IPS DF 4.7 (cell line): ENCODE data around the gene TACC2.

Experiments
- DNase-seq: peaks from one replicate; pipeline ENCODE4 v3.0.0-alpha.2; 2013; ENCODE audit warnings: low spot score; ENCODE audit errors: extremely low read depth

TACC2 gene

DNA sequence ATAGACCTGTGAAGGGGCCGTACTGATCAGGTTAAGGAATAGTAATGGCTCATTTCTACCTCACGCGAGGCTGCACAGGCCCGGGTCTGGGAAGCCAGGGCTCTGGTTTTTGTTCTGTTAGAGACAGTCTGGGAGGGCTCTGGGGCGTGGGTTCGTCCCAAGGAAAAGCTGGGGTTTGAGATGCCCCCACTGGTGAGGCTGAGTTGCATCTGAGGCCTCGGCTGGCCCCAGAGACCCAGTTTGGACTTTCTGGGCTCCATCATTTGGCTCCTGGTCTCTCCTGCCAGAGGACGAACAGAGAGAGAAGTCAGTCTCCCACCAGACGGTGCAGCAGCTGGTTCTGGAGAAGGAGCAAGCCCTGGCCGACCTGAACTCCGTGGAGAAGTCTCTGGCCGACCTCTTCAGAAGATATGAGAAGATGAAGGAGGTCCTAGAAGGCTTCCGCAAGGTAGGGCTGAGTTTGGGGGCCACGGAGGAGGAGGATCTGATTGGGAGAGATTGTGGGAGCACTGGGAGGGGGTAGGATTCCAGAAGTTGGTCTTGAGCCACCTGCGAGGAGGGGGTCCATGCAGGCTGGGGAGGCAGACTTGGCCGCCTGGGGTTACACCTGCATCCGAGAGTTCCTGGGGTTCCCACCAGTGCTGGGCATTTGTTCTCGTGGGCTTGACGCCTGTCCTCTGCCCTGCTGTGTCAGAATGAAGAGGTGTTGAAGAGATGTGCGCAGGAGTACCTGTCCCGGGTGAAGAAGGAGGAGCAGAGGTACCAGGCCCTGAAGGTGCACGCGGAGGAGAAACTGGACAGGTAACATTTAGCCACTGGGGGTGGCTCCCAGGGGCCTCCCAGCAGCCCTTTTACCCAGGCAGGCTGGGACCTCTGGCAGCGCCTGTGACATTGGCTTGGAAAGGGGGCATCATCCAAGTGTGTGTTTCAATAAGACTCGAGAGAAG lies 259.7 kb downstream of the TACC2 start:
- no peak for DNase-seq

DNA sequence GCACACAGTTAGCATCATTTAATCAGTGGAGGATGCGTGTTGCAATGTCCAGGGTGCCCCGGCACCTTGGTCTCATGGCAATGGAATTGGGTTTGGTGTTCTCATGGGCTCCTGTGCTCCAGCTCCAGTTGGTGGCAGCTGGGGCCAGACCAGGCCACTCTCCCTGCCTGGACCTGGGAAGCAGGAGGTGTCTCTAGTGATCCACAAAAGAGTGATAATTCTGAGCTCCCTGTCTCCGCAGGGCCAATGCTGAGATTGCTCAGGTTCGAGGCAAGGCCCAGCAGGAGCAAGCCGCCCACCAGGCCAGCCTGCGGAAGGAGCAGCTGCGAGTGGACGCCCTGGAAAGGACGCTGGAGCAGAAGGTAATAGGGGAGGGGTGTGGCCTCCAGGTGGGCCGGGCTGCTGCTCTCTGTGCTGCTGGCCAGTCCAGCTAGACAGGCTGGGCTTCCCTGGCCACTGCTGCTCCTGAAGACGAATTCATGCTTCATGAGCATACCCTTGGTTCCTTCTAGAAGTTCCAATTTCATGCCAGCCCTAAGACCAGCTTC lies 260.4 kb downstream of the TACC2 start:
- no peak for DNase-seq

DNA sequence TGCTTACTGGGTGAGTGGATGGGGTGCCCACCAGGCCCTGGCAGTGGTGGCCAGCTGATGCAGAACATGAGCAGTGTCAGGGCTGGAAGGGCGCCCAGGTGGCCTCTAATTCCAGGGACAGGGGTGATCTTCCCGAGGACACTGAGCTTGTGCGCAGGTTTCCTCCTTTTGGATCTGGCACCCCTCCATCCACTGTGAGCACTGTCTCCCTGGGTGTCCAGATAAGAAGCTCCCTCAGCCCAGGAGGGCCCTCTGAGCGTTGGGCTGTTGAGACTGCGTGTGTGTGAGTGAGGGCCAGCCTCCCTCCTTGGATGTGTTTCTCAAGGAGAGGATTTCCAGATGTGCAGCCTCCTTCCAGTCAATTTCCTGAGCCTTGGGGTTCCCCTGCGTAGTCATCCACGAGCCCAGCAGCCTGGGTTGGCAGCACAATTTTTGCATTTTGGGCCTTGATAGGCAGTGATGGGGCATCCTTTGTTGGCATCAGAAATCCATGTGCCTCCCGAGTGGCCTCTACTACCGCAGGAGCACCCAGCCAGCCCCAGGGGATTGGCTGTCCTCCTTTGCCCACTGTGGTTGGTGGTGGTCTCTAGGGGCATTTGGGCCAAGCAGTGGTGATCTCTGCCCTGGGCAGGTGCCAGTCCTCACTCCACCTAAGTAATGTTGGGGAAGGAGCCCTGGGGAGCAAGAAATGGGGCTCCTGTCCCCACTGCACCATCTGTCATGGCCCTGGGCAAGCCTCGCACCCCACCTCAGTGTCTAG lies 261.2 kb downstream of the TACC2 start:
- DNase-seq, result no peak

DNA sequence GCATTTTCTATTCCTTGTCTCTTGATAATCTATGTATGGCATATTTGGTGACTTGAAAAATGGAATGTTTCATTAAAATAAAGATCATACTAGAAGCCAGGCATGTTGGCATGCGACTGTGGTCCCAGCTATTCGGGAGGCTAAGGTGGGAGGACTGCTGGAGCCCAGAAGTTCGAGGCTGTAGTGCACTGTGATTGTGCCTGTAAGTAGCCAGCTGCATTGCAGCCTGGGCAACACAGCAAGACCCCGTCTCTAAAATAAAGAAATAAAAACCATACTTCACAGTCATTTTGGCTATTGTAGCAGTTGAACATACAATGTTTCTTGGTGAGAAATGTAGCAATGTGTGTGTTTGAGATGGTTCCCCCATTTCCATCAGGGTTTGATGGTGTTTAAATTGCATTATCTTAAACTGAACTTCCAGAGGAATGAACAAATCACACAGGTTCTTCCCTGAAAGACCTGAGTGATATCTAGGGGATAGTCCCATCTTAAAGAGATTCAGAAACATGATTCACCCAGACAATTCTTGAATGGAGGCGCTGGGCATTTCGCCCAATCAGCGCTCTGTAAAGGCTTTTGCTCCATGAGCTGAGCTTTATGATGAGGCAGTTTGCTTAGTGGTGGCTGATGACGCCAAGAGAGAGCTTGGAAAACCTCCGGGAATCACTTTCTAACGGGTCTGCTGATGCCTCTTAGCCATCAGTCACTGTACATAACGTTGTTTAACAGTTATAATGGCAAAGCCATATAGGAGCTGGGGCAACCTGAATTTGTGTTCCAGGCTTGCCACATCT lies 262.7 kb downstream of the TACC2 start:
- DNase-seq, result no peak

DNA sequence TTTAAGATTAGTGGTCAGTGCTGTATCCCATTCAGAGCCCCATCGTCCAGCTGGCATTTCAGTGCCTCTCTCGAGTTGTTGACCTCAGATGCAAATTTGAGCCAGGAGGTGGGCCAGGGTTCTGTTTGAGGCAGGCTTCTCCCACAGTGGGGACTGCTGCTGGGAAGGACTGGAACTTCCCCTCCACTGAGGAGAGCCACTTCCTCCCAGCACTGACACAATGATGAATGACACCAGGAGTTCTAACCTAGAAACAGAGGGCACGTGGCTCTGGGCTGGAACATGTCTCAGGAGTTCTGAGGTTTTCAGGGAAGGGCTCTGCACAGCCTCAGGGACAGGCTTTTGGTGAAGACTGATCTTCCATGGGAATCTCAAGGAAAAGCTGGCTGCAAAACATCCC lies 263.8 kb downstream of the TACC2 start:
- no peak for DNase-seq

DNA sequence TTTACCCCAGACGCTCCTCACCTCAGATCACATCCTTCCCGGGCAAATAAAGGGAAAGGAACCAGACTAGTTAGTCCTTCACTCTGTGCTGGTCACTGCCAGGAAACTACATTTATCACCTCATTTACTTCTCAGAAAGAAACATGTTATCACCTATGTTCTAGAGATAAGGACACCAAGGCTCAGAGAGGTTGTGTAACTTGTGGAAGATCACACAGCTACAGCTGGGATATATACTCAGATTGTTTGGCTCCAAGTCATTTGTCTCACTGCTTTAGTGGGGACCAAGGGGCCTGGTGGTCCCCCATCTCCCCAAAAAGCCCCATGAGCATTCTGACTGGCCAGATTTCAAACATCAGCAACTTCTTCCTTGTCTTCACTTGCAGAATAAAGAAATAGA lies 264.6 kb downstream of the TACC2 start:
- DNase-seq, result no peak

DNA sequence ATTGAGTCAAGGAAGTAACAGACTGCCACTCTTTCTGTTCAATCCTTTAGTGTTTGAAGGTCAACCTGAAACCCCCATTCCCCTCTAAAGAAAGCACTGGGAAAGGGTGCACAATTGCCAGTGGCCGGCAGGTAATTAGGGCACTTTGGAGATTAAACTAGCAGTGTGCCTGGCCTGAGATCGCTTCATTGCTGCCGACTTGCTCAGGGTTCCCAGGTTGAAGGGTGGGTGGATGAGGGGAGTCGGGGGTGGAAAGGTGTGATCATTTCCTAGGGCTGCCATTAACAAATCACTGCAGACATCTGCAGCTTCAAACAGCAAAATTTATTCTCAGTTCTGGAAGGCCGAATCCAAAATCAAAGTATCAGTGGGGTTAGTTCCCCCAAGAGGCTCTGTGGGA lies 265.9 kb downstream of the TACC2 start:
- no peak for DNase-seq

DNA sequence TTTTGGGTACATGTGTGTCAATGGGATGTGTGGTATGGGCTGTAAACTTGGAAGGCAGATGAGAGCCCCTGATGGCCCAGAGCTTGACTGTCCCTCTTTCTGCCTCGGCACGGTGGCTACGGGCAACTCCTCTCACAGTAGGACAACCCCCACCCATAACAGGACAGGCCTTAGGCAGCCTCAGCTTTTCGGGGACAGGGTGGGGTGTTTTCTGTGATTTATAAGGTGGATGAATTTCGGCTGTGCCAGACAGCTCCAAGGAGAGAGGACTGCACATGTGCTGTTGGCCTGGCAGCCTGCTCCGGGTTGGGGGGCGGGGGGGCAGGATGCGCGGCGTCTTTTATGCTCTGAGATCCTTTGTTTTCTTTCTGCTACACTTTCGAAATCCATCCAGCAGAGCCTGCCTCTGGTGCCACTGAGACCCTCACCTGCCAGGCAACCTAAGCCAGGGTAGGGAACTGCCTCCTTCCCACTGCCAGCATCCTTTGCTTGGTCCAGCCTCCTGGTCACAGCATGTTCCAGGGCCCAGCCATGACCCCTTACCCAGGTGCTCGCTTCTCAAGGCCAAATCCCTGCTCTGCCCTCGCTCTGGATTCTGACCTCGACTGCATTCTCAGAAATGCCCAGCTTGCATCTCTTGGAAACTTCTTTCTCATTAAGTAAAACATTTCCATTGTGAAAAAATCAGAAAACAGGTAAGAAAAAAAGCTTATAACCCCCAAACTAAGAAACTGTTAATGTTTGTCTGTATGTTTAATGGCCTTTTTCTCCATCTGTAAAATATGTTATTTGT lies 266.7 kb downstream of the TACC2 start:
- DNase-seq, result no peak

DNA sequence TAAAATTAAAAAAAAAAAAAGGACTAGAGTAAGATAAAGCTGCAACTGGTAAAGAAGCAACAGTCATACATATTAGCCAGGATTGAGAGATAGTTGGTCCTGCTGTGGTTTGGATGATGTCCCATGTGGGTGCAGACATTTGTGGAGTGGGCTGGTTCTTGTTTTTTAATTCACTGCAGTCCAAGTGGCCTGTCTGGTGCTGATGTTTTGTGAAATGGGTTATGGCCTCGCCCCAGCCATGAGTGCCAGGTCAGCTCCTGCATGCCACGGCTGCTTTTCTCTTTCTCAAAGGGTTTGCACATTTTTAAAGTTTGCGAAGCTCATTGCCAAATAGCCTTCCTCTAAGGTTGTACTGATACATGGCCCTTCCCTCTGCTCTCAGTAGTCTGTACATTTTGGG lies 268.1 kb downstream of the TACC2 start:
- DNase-seq, result no peak

DNA sequence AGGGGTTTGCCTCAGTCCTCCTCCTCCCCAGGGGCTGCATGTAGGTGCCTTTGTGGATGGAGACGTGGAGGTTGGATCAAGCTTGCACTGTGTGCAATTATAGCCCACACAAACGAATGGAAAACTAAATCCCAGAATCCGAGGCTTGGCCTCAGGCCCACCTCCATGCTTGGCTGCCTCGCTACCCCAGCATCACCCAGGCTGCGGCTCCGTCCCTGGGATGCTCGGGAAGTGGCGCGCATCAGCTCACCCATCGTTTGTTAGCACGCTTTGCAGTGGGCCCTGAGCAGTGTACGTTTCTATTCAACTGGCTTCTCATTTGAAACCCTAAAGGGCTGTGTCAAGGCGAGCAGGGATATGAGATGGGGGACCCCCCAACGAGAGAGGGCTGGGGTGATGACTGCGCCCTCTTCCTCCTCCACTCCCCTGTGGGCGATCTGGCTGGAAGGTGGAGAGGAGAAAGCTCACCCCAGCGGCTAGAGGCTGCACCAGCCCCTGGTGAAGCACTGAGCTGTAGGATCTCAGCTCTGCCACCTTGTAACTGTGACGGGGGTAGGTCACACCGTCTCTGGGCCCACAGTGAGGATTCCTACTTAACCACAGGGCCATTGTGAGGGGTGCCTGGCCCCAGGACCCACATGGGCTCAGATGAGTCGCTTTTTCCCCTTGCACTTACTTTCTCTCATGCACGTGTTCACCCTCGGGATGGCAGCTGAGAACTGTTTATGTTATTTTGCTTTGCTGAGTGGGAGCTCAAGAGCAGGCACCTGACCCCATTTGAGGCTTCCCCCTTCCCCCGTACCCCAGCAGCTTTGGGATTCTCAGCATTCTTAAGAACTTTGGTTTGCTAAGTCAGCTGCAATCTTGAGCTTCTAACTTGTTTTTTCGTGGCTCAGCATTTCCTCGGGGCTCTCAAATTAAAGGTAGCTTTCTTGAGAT lies 269.4 kb downstream of the TACC2 start:
- no peak for DNase-seq

DNA sequence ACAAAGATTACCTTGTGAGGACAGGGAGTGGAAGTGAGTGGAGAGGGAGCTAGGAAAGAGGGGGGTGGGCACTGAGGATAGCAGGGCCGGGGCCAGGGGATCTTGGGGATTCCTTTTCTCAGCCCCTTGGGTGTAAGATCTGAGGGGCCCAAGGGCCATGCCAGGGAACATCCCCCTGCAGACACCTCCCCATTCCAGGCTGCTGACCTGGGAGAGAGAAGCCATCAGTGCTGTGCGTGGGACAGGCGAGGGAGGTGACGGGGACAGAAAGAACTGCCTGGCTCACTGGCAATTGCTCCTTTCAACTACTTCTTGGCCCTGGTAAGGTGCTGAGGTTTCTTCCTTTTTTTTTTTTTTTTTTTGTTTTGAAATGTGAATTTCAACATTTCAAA lies 270.1 kb downstream of the TACC2 start:
- no peak for DNase-seq

DNA sequence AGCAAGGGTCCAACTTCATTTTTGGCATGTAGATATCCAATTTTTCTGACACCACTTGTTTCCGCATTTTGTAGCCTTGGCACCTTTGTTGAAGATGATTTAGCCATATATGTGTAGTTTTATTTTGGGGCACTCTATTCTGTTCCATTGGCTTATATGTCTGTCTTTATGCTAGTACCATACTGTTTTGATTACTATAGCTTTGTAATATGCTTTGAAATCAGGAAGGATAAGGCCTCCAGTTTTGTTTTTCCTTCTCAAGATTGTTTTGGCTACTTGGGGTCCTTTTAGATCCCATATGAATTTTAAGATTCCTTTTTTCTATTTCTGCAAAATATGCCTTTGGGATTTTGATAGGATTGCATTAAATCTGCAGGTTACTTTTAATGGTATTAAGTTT lies 272.6 kb downstream of the TACC2 start:
- no peak for DNase-seq

DNA sequence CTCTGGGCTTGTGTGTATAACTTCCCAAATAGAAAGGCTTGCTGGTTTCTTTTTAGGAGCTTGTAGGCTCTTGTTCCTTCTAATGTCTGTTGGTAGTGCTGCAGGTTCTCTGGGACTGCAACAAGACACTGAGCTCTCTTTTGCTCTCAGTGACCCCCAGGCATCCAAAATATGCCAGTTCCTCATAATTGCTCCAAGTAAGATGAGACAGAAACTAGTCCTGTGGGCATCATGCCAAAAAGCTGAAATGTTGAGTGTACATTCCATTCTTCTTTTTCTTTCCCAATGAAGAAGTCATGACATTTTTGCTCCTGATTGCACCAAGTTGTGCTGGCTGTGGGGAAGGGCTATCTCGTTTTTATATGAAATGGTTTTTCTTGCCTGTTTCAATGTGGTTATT lies 275.0 kb downstream of the TACC2 start:
- no peak for DNase-seq

DNA sequence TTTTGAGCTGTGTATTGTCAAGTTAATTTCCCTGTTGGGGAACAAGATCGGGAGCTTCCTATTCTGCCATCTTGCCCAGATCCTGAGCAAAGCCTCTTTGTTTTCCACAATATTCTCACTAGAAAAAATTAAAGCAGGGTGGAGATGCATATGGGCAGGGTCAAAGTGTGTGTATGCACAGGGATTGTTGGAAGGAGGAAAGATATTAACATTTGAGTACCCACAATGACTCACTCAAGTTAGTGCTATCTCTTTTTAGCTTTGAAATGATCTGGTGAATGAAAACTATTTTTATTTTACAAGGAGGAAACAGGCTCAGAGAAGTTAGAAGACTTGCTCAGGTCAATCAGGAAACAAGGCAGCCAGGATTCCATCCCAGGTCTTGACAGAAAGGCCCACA lies 275.5 kb downstream of the TACC2 start:
- no peak for DNase-seq

DNA sequence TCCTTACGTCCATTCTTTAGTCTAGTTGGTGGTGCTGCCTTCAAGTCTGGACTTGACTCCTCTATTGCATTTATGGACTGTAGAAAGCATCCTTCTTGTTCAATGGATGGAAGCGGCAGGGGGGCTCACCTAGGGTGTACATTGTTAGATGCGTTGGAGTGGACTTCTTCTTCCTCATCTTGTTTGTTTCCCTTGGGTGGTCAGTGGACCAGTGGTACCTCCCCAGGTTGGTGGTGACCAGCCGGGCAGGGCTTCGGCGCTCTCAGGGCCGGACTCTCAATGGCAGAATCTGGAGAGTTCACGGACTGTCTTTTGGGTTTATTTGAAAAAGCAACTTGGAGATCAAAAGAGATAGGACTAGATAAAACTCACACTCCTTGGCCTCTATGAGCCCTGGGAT lies 276.0 kb downstream of the TACC2 start:
- no peak for DNase-seq

DNA sequence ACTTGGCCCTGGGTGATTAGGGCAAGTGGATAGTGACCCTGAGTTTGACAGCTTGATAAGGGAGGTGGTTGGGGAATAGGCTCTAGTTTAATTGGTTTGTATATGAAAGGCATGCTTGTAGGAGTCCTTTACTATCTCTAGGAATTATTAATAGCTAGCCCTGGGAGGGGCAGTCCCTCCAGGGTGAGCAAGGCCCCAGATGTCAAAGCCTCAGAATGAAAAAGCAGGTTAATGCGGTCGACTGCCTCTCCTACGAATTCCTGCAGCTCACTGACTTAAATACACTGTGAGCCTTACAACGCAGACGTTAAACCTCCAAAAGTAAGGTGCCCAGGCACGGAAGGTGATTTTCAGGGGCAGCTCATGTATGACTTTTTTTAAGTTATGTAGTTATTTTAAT lies 276.9 kb downstream of the TACC2 start:
- no peak for DNase-seq

DNA sequence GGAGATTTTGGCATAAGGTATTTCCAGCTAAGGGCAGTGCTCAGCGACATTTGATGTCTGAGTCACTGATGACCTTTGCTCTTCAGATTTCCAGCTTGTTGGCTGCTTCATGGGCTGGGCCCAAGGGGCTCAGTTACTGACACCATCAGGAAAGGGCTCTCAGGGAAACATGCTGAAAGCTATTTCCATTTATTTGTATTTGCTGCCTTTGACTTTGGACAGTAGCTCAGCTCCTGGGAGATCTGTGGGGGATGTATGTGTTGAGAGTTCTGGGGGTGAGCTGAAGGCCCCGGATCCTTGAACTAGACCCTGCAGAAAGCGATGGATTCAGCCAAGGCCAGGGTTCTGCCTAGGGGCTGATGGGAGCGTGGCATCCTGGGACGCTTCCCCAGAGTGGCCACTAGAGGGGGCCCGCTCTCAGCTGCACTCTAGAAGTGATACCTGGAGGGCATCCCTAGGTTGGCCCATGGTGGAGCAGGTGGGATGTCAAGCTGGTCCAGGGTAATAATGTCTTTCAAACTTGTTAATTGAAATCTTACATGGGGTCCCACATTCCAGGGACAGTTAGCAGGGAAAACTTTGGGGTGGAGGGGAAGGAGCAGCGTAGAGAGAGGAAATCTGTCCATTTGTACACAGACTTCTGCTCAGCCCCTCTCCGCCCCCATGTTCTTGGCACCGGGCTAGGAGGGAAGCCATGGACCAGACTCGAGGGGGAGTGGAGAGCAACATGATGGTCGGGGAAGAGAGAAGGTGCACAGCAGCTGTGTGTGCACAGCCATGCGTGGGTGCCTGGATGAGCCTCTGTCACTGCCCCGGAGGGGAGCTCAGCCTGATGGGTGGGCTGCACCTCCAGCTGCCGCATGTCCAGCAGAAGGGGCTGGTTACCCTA lies 279.1 kb downstream of the TACC2 start:
- DNase-seq, result no peak

DNA sequence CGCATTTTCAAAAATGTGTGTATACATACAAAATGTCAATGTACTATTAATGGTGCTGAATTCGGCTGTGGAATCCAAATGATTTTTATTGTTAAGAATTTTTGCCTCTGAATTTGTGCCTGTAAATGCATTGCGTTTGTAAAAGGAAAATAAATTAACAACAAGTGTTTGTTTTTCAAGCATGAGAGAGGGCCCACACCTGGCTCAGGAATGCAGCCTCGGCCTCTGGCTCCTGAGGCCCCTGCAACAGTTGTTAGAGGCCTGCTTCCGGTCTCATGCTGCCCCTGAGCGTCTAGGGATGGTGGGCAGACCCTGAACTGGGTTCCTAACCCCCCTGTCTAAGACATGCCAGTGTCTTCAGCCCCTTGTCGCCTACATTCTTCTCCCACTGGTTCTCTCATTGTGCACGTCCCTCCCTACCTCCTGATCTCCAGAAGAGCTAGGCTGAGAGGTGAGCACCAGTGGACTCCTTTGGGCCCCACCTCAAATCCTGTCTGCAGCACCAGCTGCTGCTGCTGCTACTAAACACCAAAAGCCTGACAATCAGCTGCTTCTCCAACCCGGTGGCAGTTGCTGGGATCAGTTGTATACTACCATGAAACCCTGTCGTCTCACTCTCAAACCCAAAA lies 280.2 kb downstream of the TACC2 start:
- DNase-seq, result no peak
